Fibroblast of skin of back (primary cell): Measurements from ENCODE around the gene CCT6A.
"Not testable (repeated sequence)": the region's sequence is repeated elsewhere in the genome, so short reads cannot be mapped to it uniquely, and the experiment has no call there.

Experiments
- DNase-seq: peaks from one replicate; pipeline ENCODE4 v3.0.0-alpha.2; 2013

CCT6A gene

DNA sequence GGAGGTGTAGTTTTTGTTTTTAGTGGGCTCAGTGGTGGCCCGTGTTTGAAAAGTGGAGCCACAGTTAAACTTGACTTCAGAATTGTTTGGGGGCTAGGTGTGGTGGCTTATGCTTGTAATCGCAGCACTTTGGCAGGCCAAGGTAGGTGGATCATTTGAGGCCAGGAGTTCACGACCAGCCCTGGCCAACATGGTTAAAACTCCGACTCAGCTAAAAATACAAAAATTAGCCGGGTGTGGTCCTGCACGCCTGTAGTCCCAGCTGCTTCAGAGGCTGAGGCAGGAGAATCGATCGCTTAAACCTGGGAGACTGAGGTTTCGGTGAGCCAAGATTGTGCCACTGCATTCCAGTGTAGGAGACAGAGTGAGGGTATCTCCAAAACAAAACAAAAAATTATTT is 1.8 kb downstream of the CCT6A start:
- no peak for DNase-seq

GRCh38 chr7:56053993-56054392 is 2.4 kb downstream of the CCT6A start:
- DNase-seq = no peak

- peak; percentile 57 for DNase-seq
Observed at GRCh38 chr7:56062382-56062781, 10.8 kb downstream of the CCT6A start.

DNA sequence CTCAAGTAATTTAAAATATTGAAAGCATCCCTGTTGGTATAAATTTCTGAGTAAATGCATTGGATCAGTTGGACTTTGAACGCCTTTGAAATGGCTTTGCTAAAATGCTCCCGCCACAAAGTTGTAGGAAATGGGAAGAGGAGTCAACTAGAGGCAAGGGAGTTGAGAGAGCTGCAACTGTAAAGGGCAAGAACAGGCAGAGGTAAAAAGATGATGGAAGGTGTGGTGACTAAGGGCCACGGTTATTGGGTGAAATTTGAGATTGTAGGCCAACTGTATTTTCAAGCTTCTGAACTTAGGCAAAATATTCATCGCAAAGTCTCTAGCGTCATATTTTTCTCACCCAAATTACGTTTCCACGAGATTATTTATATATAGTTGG is 11.9 kb downstream of the CCT6A start:
- DNase-seq = no peak

DNA sequence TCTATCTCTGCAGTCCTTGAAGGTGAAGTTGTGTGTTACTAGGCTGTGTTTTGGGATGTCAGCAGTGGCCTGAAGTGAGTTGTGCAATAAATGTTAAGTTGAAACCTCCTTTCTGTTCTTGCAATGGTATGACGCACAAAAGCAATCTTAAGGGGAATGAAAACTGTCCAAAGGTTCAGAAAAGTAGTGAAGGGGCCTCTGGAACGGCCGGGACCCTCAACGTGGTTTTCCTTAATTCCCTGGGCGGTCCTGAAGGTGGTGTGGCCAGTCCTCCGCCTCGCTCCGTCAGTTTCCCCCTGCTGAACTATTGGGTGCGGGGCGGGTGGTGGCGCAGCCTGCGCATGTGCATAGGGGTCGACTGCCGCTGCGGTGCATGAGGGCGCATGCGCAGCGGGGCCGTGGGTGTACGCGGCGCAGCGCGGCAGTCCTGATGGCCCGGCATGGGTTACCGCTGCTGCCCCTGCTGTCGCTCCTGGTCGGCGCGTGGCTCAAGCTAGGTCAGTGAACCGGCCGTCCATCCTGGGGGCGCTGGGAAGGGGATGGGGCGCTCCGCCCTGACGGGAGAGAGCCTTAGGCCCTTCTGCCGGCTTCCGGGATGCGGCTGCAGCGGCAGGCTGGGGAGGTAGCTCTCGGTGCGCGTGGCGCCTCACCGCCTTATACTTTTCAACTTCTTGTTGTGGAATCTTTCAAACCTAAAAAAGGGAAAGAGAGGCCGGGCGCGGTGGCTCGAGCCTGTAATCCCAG is 12.5 kb downstream of the CCT6A start, which contains the start of gene SUMF2:
TSS of gene SUMF2 (plus strand) at position 405 of the 744 bp plus-strand sequence. CDS start at position 431, 26 bp downstream.
- peak; percentile 85 for DNase-seq

- DNase-seq = not testable (repeated sequence)
Observed at GRCh38 chr7:56066376-56066775, 14.8 kb downstream of the CCT6A start.

DNA sequence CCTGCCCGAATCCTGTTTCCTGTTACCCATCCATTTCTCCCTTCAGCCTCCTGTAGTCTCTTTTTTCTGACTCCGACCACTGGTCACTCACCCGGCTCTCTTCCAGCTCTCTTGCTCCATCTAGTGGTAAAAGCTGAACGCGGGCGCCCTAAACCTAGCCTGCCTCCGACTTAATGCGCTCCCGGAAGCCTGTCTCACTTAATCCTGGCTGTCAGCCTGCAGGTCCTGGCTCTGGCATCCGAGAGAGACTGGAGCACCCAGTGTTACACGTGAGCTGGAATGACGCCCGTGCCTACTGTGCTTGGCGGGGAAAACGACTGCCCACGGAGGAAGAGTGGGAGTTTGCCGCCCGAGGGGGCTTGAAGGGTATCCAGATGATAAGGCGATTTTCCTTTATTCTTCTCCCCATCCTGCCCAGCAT is 22.8 kb downstream of the CCT6A start:
- peak; percentile 78 for DNase-seq

DNA sequence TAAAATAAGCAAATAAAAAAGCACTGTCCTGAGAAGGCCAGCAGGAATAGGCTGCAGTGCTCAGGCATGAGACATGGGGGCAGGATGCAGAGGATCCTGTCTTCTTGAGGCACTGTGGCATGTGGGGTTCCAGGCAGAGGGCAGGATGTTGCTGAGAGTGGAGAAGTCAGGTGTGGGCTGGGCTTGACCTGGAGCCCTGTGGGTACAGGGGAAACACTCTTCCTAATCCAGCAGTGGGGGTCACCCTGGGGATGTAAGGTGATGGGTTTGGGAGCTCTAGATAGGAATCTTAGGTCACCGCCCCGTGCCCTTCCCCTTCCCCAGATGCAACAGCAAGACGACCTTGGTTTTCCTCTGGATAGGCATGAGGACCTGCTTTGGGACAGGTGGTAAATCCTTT is 26.1 kb downstream of the CCT6A start:
- DNase-seq = no peak

- DNase-seq = no peak
Observed at GRCh38 chr7:56078196-56078595, 26.6 kb downstream of the CCT6A start.

- DNase-seq = peak; percentile 38
Observed at GRCh38 chr7:56079450-56080185, 28.1 kb downstream of the CCT6A start.

DNA sequence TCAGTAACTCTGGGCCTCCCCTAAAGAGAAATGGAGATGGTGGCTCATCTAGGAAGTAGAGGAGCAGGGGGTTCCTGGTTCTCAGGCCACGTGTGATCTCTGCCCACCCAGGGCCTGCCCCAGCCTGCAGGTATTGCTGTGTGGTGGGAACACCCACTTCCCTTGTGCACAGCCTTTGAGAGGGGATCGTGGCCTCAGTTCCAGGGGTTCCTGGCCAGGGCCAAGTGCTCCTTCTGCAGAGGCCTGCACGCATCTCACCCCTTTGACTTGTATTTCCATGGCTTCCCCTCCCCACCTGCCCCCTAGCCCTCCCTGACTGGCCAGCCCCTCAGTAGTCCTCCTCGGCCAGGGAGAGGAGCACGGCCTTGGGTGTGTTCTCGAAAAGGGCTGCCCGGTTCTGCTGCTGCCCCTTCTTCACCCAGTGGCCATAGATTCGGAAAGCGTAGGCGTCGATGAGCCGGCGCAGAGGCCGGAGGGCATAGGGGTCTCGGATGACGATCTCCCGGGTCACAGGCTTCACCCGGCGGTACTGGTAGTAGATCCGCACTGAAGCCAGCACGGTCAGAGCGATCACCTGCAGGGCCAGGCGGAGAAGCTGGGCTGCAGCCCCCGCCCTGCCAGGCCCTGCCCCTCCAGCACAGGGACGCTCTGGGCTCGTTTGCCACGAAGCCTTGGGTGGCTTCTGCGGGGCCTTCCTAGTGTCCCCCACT is 29.3 kb downstream of the CCT6A start:
- not testable (repeated sequence) for DNase-seq

DNA sequence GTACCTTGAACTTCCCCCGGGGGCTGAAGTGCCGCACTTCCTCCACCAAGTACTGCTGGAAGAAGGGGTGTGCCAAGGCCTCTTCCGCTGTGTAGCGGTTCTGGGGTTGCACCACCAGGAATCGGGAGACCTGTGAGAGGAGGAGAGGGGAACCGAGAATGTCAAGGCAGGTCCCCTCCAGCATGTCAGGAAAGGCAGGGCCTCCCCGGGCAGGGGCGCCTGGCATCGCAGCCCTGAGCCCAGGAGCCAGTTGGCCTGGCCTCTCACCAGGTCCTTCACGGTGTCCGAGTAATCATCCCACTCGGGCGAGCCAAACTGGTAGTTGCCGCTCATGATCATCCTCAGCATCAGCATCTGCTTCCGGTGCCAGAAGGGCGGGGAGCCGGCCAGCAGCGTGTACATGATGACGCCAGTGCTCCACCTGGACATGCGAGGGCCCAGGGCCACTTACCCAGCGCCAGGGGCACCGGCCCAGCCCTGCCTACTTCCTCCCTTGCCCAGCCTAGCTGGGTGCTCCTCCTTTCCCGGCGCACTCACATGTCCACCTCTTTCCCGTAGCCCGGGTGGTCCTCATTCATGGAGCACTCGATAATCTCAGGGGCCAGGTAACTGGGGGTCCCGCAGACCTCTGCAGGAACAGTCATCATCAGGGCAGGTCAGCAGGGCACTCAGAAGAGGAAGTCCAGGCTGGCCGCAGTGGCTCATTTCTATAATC is 30.2 kb downstream of the CCT6A start:
- no peak for DNase-seq

DNA sequence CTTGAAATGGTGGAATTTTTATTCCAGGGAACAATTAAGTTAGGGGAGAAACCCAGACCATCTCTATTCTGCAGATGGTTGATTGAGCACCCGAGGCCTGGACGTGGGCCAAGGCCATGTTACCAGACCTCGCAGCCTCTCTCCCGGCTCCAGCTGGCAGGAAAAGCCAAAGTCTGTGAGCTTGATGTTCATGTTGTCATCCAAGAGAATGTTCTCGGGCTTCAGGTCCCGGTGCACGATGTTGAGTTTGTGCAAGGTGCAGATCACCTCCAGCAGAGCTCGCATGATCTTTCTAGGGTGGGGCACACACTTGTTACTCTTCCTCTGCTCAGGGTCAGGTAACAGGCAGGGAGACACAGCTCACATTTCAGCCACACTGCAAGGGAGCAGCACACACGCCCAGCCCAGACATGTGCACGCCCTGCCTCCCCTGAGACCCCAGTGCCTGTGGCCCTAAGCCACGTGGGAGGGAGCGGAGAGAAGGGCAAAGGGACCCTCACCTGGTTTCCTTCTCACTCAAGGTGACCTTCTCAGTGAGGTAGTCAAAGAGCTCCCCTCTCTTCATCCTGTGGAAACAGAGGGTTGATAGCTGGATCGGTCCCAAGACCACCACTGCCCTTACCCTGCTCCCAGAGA is 31.7 kb downstream of the CCT6A start:
- DNase-seq = no peak

DNA sequence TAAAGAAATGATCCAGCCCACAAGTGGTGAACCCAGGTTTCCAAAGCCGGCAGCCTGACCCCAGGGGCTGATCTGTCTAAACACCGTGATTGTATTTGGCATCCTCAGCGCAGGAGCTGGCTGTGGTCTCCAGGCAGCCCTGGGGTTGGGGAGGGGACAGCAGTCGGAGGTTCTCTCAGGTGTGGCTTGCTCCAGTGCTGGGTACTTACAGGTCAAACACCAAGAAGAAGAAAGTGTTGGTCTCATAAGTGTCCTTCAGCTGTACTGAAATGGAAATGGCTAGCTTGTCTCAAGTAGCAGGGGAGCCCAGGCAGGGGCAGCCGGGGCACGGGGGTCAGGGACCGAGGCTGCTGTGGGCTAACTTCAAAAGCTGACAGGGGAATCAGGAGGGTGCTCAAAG is 35.2 kb downstream of the CCT6A start:
- no peak for DNase-seq

- no peak for DNase-seq
Observed at GRCh38 chr7:56087445-56087844, 35.9 kb downstream of the CCT6A start.

- no peak for DNase-seq
Observed at GRCh38 chr7:56091591-56091990, 40.0 kb downstream of the CCT6A start.

GRCh38 chr7:56092388-56092787 is 40.8 kb downstream of the CCT6A start:
- not testable (repeated sequence) for DNase-seq

DNA sequence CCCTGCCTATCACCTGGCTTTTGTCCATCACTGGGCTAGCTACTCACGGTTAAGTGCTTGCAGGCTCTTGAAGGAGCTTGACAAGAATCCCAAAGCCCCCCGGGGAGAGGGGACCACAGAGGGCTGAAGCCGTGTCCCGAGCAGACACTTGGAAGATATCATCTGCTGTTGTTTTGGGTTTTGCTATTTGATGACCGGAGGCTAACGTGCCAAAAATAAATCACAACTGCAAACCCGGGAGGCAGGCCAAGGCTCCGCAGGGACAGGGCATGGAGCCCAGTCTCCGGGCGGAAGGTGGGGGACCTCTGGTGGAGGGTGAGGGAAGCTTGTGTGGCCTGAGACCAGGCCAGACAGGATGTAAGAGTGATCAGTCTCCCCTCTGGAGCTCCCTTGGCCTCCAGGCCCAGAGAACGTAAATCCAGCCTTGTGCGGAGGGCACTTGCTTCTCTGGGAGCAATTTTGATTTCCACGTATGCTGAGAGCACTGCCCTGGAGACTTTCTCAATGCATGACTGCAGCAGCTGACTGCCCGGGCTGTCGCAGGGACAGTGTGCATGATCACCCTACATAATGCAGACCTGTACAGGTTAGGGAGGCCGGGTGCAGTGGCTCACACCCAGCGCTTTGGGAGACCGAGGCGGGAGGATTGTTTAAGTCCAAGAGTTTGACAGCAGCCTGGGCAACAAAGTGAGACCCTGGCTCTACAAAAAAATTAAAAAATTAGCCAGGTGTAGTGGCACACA is 41.4 kb downstream of the CCT6A start, which contains the start of gene PHKG1:
TSS of gene PHKG1 (minus strand) at position 164 of the 743 bp plus-strand sequence. CDS start 4,011 bp downstream, outside the sequence.
- DNase-seq = peak; percentile 76

DNA sequence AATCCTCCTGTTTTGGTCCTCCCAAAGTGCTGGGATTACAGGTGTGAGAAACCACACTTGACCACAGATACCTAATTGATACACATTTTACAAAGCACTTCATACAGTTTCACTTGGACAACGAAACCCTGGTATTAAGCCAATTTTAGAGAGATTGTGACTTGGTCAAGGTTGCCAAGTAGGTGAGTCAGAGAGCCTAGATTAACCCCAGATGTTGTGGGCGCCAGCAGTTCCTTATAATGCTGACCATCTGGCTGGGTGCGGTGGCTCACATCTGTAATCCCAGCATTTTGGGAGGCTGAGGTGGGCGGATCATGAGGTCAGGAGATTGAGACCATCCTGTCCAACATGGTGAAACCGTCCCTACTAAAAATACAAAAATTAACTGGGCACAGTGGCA is 46.1 kb downstream of the CCT6A start:
- peak; percentile 68 for DNase-seq

DNA sequence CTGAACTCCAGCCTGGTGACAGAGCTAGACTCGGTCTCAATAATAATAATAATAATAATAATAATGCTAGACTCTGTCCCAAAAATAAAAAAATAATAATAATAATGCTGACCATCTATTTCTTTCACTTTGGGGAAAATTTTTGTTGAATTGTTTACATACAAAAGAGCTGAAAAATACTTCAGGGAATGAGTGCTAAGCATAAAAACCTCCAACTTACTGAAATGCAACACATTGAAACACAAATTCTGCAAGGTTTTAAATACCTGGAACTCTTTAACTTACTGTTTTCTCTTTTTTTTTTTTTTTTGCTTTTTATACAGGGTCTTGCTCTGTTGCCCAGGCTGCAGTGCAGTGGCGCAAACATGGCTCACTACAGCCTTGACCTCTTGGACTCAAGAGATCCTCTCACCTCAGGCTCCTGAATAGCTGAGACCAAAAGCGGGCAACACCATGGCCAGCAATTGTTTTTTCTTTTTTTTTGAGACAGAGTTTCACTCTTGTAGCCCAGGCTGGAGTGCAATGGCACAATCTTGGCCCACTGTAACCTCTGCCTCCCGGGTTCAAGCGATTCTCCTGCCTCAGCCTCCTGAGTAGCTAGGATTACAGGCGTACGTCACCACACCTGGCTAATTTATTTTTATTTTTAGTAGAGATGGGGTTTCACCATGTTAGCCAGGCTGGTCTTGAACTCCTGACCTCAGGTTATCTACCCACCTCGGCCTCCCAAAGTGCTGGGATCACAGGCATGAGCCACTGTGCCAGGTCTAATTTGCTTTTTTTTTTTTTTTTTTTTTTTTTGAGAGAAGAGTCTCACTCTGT is 46.8 kb downstream of the CCT6A start:
- not testable (repeated sequence) for DNase-seq
